Measurements from ENCODE around the gene VAV2. TPM values are rescaled to one million over a fixed set of nuclear protein-coding genes. Genes with fewer than 3 reads are reported as not detected.

The VAV2 gene
- total RNA-seq, 1 donor from 2014 or later, result 24.4 TPM

DNA sequence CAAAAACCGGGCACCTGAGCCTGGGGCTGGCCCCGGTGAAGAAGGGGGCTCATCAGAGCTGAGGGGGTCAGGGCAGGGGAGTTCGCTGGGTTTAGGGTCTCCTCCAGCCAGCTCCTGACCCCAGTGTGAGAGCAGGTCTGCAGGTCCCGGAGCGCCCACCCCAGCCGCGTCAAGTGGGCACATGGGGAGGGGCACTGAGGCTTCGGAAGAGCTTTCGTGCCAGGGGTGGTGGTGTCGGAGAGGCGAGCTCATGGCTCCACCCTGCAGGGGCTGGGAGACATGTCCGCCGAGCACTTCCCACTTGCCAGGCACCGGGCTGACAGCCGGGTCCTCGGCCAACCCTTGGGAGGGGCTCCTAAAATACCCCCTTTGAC, 13.2 kb downstream of the VAV2 start:
- TF ChIP-seq, protein P1, sequence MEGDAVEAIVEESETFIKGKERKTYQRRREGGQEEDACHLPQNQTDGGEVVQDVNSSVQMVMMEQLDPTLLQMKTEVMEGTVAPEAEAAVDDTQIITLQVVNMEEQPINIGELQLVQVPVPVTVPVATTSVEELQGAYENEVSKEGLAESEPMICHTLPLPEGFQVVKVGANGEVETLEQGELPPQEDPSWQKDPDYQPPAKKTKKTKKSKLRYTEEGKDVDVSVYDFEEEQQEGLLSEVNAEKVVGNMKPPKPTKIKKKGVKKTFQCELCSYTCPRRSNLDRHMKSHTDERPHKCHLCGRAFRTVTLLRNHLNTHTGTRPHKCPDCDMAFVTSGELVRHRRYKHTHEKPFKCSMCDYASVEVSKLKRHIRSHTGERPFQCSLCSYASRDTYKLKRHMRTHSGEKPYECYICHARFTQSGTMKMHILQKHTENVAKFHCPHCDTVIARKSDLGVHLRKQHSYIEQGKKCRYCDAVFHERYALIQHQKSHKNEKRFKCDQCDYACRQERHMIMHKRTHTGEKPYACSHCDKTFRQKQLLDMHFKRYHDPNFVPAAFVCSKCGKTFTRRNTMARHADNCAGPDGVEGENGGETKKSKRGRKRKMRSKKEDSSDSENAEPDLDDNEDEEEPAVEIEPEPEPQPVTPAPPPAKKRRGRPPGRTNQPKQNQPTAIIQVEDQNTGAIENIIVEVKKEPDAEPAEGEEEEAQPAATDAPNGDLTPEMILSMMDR (IDR thresholded peaks at IDR 0.05), result no peak
- H3K4me1 Mint-ChIP-seq (ENCODE audit: unreplicated experiment), result peaks cover 49% of the 10 kb centered on the region
- H3K36me3 Mint-ChIP-seq (ENCODE audit: unreplicated experiment), result no peaks in the 10 kb centered on the region
- no peak for DNase-seq (ENCODE audit: extremely low spot score, unreplicated experiment)
- H3K27ac Mint-ChIP-seq (ENCODE audit: unreplicated experiment), result no peak overlapping the region
- H3K9me3 Mint-ChIP-seq (ENCODE audit: unreplicated experiment), result no peaks in the 10 kb centered on the region
- H3K4me3 Mint-ChIP-seq (ENCODE audit: unreplicated experiment), result no peak overlapping the region
- no peaks in the 10 kb centered on the region for H3K27me3 Mint-ChIP-seq (ENCODE audit: unreplicated experiment)

DNA sequence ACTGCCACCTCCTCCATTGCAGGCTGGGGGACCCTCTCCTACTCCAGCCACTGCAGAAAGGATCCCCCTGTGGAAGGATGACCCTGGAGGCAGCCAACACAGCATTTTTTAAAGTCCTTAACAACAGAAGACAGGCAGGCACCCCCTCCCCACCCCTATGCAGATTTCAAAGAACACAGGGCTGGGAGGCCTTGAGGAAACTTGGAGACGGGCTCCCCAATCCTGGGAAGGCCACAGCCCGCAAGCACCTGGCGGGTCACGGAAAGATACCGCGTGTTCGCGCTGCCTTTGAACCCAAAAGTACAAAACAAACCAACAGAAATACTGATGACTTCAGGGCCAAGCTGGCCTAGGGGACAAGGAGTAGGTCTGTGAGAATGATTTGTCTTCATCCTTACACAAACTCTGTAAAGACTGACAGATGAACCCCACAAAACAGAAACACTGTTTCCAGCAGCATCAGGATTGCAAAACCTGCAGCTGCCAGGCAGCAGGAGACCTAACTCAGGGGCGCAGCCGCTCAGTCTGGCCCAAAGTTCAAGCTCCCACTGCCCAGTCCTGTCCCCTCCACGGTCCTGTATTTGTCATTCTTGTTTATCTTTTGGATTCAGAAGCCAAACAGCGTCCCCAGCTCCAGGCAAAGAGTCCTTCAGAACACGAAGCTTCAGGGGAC, 13.8 kb downstream of the VAV2 start:
- DNase-seq (ENCODE audit: extremely low spot score, unreplicated experiment), result no peak
- no peaks in the 10 kb centered on the region for H3K36me3 Mint-ChIP-seq (ENCODE audit: unreplicated experiment)
- H3K4me3 Mint-ChIP-seq (ENCODE audit: unreplicated experiment), result no peak overlapping the region
- no peaks in the 10 kb centered on the region for H3K27me3 Mint-ChIP-seq (ENCODE audit: unreplicated experiment)
- no peak overlapping the region for H3K27ac Mint-ChIP-seq (ENCODE audit: unreplicated experiment)
- TF ChIP-seq, protein P1 (IDR thresholded peaks at IDR 0.05), result no peak
- H3K4me1 Mint-ChIP-seq (ENCODE audit: unreplicated experiment), result peaks cover 52% of the 10 kb centered on the region
- H3K9me3 Mint-ChIP-seq (ENCODE audit: unreplicated experiment), result no peaks in the 10 kb centered on the region

- Mint-ChIP-seq H3K27me3 (ENCODE audit: unreplicated experiment) (no peaks in the 10 kb centered on the region), H3K4me3 (ENCODE audit: unreplicated experiment) (no peak overlapping the region), H3K4me1 (ENCODE audit: unreplicated experiment) (peaks cover 49% of the 10 kb centered on the region), H3K36me3 (ENCODE audit: unreplicated experiment) (no peaks in the 10 kb centered on the region), H3K9me3 (ENCODE audit: unreplicated experiment) (no peaks in the 10 kb centered on the region), H3K27ac (ENCODE audit: unreplicated experiment) (no peak overlapping the region)
- no peak for DNase-seq (ENCODE audit: extremely low spot score, unreplicated experiment)
- TF ChIP-seq, protein P1 (IDR thresholded peaks at IDR 0.05), result no peak
Measured at GRCh38 chr9:133977421-133978201, 14.5 kb downstream of the VAV2 start.

GRCh38 chr9:133976887-133977286, 15.2 kb downstream of the VAV2 start:
- Mint-ChIP-seq H3K9me3 (ENCODE audit: unreplicated experiment) (no peaks in the 10 kb centered on the region), H3K27ac (ENCODE audit: unreplicated experiment) (no peak overlapping the region), H3K4me1 (ENCODE audit: unreplicated experiment) (peaks cover 49% of the 10 kb centered on the region), H3K36me3 (ENCODE audit: unreplicated experiment) (no peaks in the 10 kb centered on the region), H3K4me3 (ENCODE audit: unreplicated experiment) (no peak overlapping the region), H3K27me3 (ENCODE audit: unreplicated experiment) (no peaks in the 10 kb centered on the region)
- no peak for DNase-seq (ENCODE audit: extremely low spot score, unreplicated experiment)
- TF ChIP-seq, protein P1 (IDR thresholded peaks at IDR 0.05), result no peak

- Mint-ChIP-seq H3K4me3 (ENCODE audit: unreplicated experiment) (no peak overlapping the region), H3K27ac (ENCODE audit: unreplicated experiment) (no peak overlapping the region), H3K27me3 (ENCODE audit: unreplicated experiment) (no peaks in the 10 kb centered on the region), H3K36me3 (ENCODE audit: unreplicated experiment) (no peaks in the 10 kb centered on the region), H3K9me3 (ENCODE audit: unreplicated experiment) (no peaks in the 10 kb centered on the region), H3K4me1 (ENCODE audit: unreplicated experiment) (peaks cover 48% of the 10 kb centered on the region)
- DNase-seq (ENCODE audit: extremely low spot score, unreplicated experiment), result no peak
- TF ChIP-seq, protein P1 (IDR thresholded peaks at IDR 0.05), result no peak
Measured at GRCh38 chr9:133976191-133976861, 15.8 kb downstream of the VAV2 start.
